HepG2 (cell line): ENCODE measurements around the gene ABCF1. TPM values are rescaled to one million over a fixed set of nuclear protein-coding genes. Genes with fewer than 3 reads are reported as not detected.

Experiments
- ARID2 ChIP-seq: sonication (generic); formaldehyde crosslinking; IDR thresholded peaks from 2 replicates; pipeline ENCODE4 v1.8.1; 2022; ENCODE audit warnings: mild to moderate bottlenecking, missing genetic modification reagents, borderline replicate concordance
- DNMT1 ChIP-seq: sonication (generic); formaldehyde crosslinking; IDR thresholded peaks from 2 replicates; pipeline ENCODE4 v1.5.1; 2020; ENCODE audit warnings: mild to moderate bottlenecking, missing genetic modification reagents
- ESRRA ChIP-seq: sonication (generic); formaldehyde crosslinking; IDR thresholded peaks from 2 replicates; pipeline ENCODE4 v1.5.1; 2020; ENCODE audit warnings: mild to moderate bottlenecking, low read depth, missing genetic modification reagents
- KIAA2018 ChIP-seq: sonication (generic); formaldehyde crosslinking; IDR thresholded peaks from 2 replicates; pipeline ENCODE4 v1.5.0; 2020; ENCODE audit warnings: mild to moderate bottlenecking, missing genetic modification reagents, borderline replicate concordance
- KLF16 ChIP-seq, 2 experiments: sonication (generic) in 1 of 2; formaldehyde crosslinking in 1 of 2; IDR thresholded peaks; 2 replicates each; pipeline versions ENCODE4 v1.6.1 to v1.8.0; 2016 to 2023; ENCODE audit warnings: missing genetic modification reagents in 2 of 2, missing compliant biosample characterization in 1 of 2
- NR1H2 ChIP-seq: sonication (generic); formaldehyde crosslinking; IDR thresholded peaks from 2 replicates; pipeline ENCODE4 v1.8.1; 2022; ENCODE audit warnings: low read depth, missing genetic modification reagents, borderline replicate concordance
- PCBP1 ChIP-seq: fragments of 200-400 bp; formaldehyde crosslinking; IDR thresholded peaks from 2 replicates; pipeline ENCODE4 v1.6.1; 2017; ENCODE audit warnings: mild to moderate bottlenecking, low read depth, low read length, borderline replicate concordance
- PREB ChIP-seq: sonication (generic); formaldehyde crosslinking; IDR thresholded peaks from 2 replicates; pipeline ENCODE4 v1.4.0; 2020; ENCODE audit warnings: missing genetic modification reagents
- RBM39 ChIP-seq: fragments of 200-400 bp; formaldehyde crosslinking; IDR thresholded peaks from one replicate; pipeline ENCODE4 v1.6.1; 2018; ENCODE audit warnings: antibody characterized with exemption, mild to moderate bottlenecking, low read depth, low read length; ENCODE audit not compliant: poor library complexity, severe bottlenecking
- SAP130 ChIP-seq: IDR thresholded peaks from 2 replicates; pipeline ENCODE4 v1.6.1; 2016; ENCODE audit warnings: low read depth
- ZBTB7A ChIP-seq: sonication (generic); formaldehyde crosslinking; IDR thresholded peaks from 2 replicates; pipeline ENCODE4 v1.8.0; 2022; ENCODE audit warnings: mild to moderate bottlenecking, missing genetic modification reagents
- ZFP36L1 ChIP-seq: sonication (generic); formaldehyde crosslinking; IDR thresholded peaks from 2 replicates; pipeline ENCODE4 v1.8.0; 2022; ENCODE audit warnings: mild to moderate bottlenecking, missing genetic modification reagents, moderate library complexity
- ZMYM4 ChIP-seq: sonication (generic); formaldehyde crosslinking; IDR thresholded peaks from 2 replicates; pipeline ENCODE4 v1.8.1; 2023; ENCODE audit warnings: mild to moderate bottlenecking, missing genetic modification reagents
- ZNF260 ChIP-seq: sonication (generic); formaldehyde crosslinking; IDR thresholded peaks from 2 replicates; pipeline ENCODE4 v1.4.0; 2020; ENCODE audit warnings: missing genetic modification reagents, low read depth, mild to moderate bottlenecking, borderline replicate concordance
- ZNF451 ChIP-seq: sonication (generic); formaldehyde crosslinking; IDR thresholded peaks from 2 replicates; pipeline ENCODE4 v1.5.0; 2020; ENCODE audit warnings: mild to moderate bottlenecking, missing genetic modification reagents
- ZNF552 ChIP-seq: sonication (generic); formaldehyde crosslinking; IDR thresholded peaks from 2 replicates; pipeline ENCODE4 v1.9.0; 2022; ENCODE audit warnings: missing genetic modification reagents, mild to moderate bottlenecking, borderline replicate concordance
- ZNF629 ChIP-seq: sonication (generic); formaldehyde crosslinking; conservative IDR thresholded peaks from 2 replicates; pipeline ENCODE4 v1.5.0; 2020; ENCODE audit warnings: missing genetic modification reagents
- polyA plus RNA-seq, 8 experiments: library from polyadenylated mRNA; depleted of rRNA in 3 of 8; stranded (reverse) in 7 of 8; unstranded in 1 of 8; fragments of >200 nt; fragmentation: Illumina TruSeq in 4 of 8; extraction: Trizol in 4 of 8; gene quantifications; 2 replicates each; pipeline versions ENCODE4 v1.2.1 to v1.2.3, GENCODE V29; 2011 to 2016; ENCODE audit warnings: low read depth in 4 of 8, missing spikeins in 1 of 8, mixed read lengths in 1 of 8; ENCODE audit not compliant: insufficient read depth in 1 of 8
- total RNA-seq, 5 experiments: library from RNA; depleted of rRNA; stranded (reverse); fragments of >200 nt; fragmentation: Illumina TruSeq; extraction: Trizol; gene quantifications; 2 replicates each; pipeline ENCODE4 v1.2.3, GENCODE V29; 2016; ENCODE audit warnings: low read depth in 1 of 5

Gene ABCF1
- total and polyA plus RNA-seq, 2 of the 13 experiments (the other 11 are each of a cell fraction or from before 2014, with no cell fraction given), result 25.4 to 98.9 TPM

GRCh38 chr6:30556906-30557682 lies 14.1 kb upstream of the ABCF1 start, which contains the start of gene PRR3 (continued):
- TF ChIP-seq KIAA2018 (CRISPR knock-in tag) (peak; percentile 72; the same call in 1 of the 2 replicates), SAP130 (CRISPR knock-in tag) (peak; percentile 92), PCBP1 (peak; percentile 97; the same call in 1 of the 2 replicates), ZMYM4 (peak; percentile 77), KLF16 (CRISPR knock-in tag; IDR thresholded peaks at IDR 0.05) (peak in 1 of 2 experiments; percentile 63; a peak in 1 of 4 replicates), ZNF260 (no peak), ESRRA (CRISPR knock-in tag) (peak; percentile 53; the same call in 1 of the 2 replicates), ARID2 (CRISPR knock-in tag) (peak; percentile 83; the same call in 1 of the 2 replicates), ZNF629 (CRISPR knock-in tag) (no peak), DNMT1 (CRISPR knock-in tag) (no peak; the same call in none of the 2 replicates), RBM39 (peak; percentile 86), PREB (CRISPR knock-in tag) (no peak), ZBTB7A (CRISPR knock-in tag) (peak; percentile 100), ZFP36L1 (CRISPR knock-in tag) (no peak), NR1H2 (CRISPR knock-in tag) (peak; percentile 97), ZNF552 (CRISPR knock-in tag) (peak; percentile 88), ZNF451 (CRISPR knock-in tag) (no peak; the same call in 1 of the 2 replicates)
